COLO668 (cell line): ENCODE measurements around the gene HOGA1.

Source experiments
- DNase-seq: peaks from one replicate; lab custom pipeline; 2025; ENCODE audit not compliant: unreplicated experiment; lab: John Stamatoyannopoulos, UW

HOGA1 gene

DNA sequence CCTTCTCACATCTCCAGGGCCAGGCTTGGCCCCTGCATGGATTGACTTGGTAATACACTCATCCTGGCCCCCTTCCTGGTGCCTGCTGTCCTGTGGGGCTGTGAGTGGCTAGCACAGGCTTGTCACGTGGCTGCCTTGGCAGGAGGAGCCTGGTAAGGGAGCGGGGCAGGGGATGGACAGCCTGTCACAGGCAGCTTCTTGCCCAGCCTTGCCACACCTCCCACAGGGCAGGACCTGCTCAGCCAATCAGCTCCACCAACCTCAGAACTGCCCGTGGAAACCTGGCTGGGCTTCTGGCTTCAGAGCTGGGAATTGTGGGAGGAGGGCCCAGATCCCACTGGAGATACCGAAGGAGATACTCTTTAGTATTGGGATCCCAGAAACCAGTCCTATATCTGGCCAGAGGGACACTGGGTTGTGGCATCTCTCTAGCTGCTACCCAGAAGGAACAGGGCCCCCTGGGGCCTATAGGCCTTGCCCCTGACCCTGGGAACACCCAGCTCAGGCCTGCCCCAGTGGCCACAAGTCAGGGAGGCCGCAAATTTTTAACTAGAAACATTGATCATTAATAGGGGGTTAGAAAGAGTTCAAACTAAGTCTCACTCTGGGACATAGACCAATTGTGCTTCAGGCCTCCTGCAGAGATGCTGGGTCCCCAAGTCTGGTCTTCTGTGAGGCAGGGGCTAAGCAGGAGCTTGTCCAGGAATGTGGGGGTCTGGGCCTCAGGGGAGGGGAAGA lies at the start of gene HOGA1:
Gene HOGA1, plus strand, starts transcription at position 330 of the 738 bp plus-strand sequence. Its CDS starts 315 bp downstream, at position 645.
- no peak for DNase-seq

DNA sequence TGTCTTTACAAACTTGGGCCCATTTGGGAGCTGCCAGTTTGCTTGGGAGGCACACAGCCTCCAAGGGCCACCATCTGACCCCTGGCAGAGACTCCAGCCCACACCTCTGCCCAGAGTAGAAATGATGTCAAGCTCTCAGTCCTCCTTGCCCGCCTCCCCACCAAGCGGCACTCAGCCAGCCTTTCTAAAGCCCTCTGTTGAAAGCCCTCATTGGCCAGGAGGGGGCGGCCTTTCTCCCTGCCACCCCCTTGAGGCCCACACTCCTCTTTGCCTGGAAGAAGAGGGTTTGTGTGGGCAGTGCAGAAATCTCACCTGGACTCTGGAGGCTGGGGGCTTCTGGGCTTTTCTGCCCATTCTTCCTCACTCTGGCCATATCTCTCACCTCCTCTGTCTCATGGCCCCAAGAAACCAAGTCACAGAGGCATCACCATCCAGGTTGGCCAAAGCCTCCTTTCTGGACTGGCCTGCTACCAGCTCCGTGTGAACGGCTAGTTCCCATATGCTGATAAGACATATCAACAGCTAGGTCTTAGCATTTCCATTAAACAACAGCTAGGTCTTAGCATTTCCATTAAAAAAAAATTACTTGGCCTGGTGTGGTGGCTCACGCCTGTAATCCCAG lies 49.3 kb upstream of the HOGA1 start:
- DNase-seq = peak; percentile 14

GRCh38 chr10:97537186-97537869 lies 46.9 kb upstream of the HOGA1 start:
- DNase-seq = no peak

GRCh38 chr10:97538411-97538810 lies 45.8 kb upstream of the HOGA1 start:
- DNase-seq = no peak

DNA sequence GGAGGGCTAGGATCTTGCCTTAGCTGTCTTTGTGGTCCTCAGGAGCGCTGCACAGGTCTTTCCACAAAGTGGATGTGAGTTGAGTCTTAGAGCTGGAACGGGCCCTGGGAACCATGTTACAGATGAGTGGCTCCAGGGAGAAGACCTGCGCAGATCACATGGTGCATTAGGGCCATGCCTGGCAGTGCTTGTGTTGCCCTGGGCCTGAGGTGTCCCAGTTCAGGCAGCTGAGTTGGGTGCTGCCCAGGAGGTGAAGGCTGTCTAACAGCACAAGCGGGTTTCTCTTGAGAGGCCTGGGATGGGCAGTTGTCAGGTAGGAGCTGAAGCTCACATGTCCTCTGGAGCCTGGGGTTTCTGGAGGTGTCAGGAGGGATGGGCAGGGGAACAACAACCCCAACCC lies 45.4 kb upstream of the HOGA1 start:
- no peak for DNase-seq

GRCh38 chr10:97539523-97540200 lies 44.5 kb upstream of the HOGA1 start:
- DNase-seq = no peak

DNA sequence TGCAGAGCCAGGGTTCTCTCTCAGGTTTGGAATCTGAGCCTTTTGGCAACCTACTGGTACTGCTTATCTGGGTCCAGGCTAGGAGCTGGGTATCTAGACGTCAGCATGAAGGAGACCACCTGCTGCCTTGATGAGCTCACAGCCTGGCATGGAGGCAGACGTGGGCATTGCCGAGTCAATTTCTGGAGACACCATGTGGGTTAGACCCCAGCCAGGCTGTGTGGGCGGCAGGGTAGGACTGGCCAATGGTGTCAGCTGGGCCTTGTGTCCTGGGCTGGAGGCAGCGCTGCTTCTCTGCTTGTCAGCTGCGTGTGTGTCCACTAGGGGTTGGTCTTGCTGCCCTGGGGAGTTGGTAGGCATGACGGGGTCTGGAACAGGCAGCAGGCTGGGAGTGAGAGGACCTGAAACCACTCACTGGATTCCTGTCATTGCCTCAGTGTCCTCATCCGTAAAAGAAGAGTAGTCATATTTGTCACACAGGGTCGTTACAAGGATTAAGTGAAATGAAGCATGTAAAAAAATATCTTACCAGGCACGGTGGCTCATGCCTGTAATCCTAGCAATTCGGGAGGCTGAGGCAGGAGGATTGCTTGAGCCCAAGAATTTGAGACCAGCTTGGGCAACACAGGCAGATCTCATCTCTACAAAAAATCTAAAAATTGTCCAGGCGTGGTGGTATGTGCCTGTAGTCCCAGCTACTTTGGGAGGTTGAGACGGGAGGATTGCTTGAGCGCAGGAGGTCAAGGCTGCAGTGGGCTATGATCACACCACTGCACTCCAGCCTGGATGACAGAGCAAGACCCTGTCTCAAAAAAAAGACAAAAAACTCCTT lies 43.3 kb upstream of the HOGA1 start:
- DNase-seq = no peak

DNA sequence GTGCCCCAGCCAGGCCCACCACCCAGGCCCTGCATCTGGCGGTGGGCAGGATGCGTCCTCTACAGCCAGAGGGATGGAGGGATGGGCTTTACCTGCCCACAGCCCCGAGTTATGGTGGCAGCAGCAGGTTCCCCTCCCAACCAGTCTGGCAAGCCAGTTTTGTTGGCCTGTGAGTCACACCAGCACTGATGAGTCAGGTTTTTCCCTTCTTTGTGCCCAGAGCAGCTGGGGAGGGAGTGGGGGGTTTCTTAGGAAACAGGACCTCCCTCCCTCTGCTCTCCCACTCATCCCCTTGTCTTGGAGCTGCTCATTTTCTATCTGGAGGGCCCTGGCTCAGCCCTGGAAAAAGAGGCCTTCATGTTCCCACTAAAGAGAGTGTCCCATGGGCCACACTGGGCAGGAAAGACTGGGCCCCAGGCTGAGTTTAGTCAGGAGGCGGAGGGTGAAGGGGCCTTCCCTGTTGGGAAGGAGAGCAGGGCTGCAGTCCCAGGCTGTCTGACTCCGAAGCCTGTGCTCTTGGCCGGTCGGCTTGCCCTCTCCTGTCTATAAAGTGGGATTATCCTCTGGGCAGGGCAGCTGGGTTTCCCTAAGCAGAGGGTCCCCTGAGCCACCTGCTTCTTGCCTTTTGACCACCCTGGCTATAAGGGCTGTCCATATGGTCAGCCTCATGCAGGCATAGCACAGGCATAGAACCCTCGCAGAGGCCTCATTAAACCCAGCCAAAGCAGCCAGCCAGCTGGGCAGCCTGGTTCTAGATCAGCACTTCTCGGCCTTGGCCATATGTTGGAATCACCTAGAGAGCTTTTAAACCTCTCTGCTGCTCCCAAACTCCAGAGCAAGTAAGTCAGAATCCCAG lies 41.8 kb upstream of the HOGA1 start:
- peak; percentile 13 for DNase-seq

DNA sequence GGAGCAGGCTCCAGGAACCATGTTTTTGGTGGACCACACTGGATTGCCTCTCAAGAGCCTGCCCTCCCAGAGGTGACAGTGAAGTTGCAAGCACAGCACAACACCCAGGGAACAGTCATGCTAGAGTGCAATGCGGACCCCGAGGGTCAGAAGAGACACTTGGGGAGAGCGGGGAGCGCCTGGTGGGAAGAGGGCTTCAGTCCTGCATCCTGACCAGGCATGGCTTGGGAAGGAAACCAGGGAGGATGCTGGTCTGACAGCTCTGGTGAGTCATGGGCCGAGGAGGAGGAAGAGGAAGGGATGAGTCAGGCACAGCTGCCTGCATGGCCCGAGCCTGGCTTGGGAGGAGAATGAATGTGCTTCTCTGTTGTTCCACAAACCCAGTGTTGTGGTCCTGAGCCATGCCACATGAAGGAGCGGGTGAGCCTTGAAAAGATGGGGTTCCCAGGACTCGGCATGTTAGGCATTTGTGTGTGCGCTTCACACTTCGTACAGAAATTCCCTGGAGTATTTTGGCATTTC lies 41.1 kb upstream of the HOGA1 start:
- DNase-seq = peak; percentile 26

DNA sequence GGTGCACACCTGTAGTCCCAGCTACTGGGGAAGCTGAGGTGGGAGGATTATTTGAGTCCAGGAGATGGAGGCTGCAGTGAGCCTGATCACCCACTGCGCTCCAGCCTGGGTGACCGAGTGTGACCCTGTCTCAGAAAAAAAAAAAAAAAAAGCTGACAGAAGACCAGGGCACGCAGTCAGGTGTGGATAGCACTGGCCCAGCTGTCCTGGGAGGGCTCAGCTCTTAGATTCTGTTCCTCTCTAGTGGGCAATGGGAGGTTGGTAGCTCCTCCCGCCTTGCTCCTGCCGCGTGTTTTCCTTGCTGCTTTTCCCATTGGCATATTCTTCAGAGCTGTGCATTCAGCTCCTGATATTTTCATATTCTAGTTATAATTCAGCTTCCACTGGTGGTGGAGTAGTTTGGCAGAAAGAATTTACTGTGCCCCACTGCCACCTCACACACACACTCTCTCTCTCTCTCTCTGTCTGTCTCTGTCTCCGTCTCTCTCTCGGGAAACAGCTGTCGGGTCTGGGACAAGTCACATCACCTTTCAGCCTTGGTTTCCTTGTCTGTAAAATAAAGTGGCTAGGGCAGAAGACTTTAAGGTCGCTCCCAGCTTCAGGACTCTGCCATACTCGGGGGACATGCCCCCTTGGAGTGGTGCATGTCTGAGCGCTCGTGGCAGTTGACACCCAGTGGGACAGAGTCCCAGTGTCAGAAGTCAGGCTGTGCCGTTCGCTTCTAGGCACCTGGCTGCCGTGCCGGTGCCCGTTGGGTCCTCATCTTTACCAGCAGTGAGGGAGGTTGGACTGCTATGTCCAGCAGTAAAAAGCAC lies 37.5 kb upstream of the HOGA1 start:
- DNase-seq = no peak

- DNase-seq = no peak
Observed at GRCh38 chr10:97547271-97547600, 37.0 kb upstream of the HOGA1 start.

DNA sequence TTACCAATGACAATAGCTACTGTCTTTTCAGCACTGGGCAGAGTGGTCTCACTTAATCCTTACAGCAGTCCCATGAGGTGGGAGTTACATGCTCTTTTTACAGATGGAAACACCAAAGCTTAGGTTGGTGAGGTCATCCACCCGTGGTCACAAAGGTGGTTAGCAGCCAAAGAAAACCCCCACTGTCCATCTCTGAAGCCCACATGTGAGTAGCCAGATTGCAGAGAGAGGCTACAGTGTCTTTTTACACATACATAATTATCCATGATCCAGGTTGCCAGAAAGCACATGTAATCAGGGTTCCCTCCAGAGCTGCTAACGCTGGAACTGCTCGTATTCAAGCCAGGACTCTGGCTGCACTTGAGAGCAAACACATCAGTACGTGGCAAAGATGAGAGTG lies 36.2 kb upstream of the HOGA1 start:
- no peak for DNase-seq

- no peak for DNase-seq
Observed at GRCh38 chr10:97548828-97549455, 35.2 kb upstream of the HOGA1 start.

DNA sequence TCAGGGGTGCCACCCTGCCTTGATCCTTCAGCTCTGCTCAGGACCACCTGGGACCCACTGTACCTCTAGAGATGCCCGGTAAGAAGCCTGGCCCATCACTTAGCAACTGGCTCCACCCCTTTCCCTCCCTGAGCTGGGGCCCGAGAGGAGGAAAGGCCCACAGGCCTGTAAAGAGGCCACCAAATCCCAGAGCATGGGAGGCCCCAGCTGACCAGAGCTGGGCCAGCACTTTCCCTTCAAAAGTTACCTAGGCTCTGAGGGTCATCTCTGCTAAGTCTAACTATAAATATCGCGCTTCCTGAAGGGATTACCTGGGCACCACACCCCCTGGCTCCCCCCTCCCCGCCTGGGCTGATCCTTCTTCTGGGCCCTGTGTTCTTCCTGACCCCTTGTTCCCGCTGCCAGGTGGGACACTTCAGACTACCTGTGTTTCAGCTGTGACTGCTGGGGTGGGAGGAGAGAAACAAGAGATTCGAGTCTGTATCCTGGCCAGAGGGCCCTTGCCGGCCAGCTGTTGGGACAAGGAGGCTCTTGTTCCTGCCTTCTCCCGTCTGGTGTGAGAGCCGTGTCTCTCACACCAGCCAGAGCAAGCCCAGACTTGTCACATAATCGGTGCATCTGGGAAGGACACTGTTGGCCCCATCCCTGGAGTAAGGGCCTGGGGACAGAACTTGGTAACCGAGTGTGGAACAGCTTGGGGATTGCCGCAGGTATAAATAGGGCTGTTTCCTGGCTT lies 34.4 kb upstream of the HOGA1 start:
- peak; percentile 4 for DNase-seq

GRCh38 chr10:97550336-97551149 lies 33.6 kb upstream of the HOGA1 start:
- no peak for DNase-seq

DNA sequence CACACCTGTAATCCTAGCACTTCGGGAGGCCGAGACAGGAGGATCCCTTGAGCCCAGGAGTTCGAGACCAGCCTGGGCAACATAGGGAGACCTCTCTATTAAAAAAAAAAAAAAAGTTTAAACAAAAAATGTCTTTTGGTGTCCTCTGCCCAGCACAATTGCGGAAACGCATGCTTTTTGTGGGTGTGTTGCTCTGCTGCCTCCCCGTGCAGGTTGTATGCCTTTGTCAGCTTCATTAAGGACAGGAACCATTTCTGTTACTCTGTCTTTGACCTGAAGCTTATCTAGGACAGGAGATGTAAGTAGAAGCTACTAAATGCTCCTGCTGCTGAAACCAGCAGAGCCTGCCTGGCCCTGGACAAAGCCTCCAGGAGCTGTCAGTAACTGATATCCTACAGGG lies 32.9 kb upstream of the HOGA1 start:
- DNase-seq = no peak

- peak; percentile 33 for DNase-seq
Observed at GRCh38 chr10:97553575-97554031, 30.6 kb upstream of the HOGA1 start.
